H9 (cell line): ENCODE measurements around the gene UBXN11. TPM values are rescaled to one million over a fixed set of nuclear protein-coding genes. Genes with fewer than 3 reads are reported as not detected.

ENCODE experiments used
- DNase-seq: peaks from one replicate; pipeline ENCODE4 v3.0.0-alpha.2; 2017
- H2AFZ ChIP-seq: one replicate; pipeline ENCODE4 v1.6.1; 2013; ENCODE audit warnings: mild to moderate bottlenecking, low read length, control low read depth, moderate library complexity
- H2AK5ac ChIP-seq: 2 replicates; pipeline ENCODE4 v1.6.1; 2013; ENCODE audit warnings: low read length, control low read depth, mixed read lengths; ENCODE audit not compliant: insufficient read length
- H2BK120ac ChIP-seq: one replicate; pipeline ENCODE4 v1.6.1; 2013; ENCODE audit warnings: low read depth, mild to moderate bottlenecking, low read length, control low read depth, inconsistent platforms; ENCODE audit not compliant: poor library complexity, severe bottlenecking
- H2BK12ac ChIP-seq: 2 replicates; pipeline ENCODE4 v1.6.1; 2013; ENCODE audit warnings: low read length, control low read depth, mixed read lengths, low read depth; ENCODE audit not compliant: insufficient read length
- H2BK15ac ChIP-seq: 2 replicates; pipeline ENCODE4 v1.6.1; 2013; ENCODE audit warnings: low read depth, low read length, control low read depth
- H2BK20ac ChIP-seq: one replicate; pipeline ENCODE4 v1.6.1; 2013; ENCODE audit warnings: low read depth, mild to moderate bottlenecking, low read length, control low read depth, inconsistent platforms; ENCODE audit not compliant: poor library complexity, severe bottlenecking
- H2BK5ac ChIP-seq: 2 replicates; pipeline ENCODE4 v1.6.1; 2013; ENCODE audit warnings: low read length, control low read depth, mixed read lengths; ENCODE audit not compliant: insufficient read length
- H3K14ac ChIP-seq: 2 replicates; pipeline ENCODE4 v1.6.1; 2013; ENCODE audit warnings: low read length, control low read depth; ENCODE audit not compliant: insufficient read depth
- H3K18ac ChIP-seq: 2 replicates; pipeline ENCODE4 v1.6.1; 2013; ENCODE audit warnings: low read depth, mild to moderate bottlenecking, mixed read lengths, low read length, control low read depth; ENCODE audit not compliant: insufficient read length
- H3K23ac ChIP-seq: 2 replicates; pipeline ENCODE4 v1.6.1; 2013; ENCODE audit warnings: low read length, control low read depth, mixed read lengths, low read depth; ENCODE audit not compliant: insufficient read length
- H3K23me2 ChIP-seq: 2 replicates; pipeline ENCODE4 v1.6.1; 2013; ENCODE audit warnings: low read depth, mild to moderate bottlenecking, mixed read lengths, low read length, control low read depth; ENCODE audit not compliant: insufficient read length, poor library complexity, severe bottlenecking
- H3K27ac ChIP-seq: 2 replicates; pipeline ENCODE4 v1.5.1; 2013; ENCODE audit warnings: low read length, control low read depth, mixed read lengths, low read depth; ENCODE audit not compliant: insufficient read length
- H3K27me3 ChIP-seq: 2 replicates; pipeline ENCODE4 v1.6.1; 2013; ENCODE audit warnings: low read length, control low read depth, inconsistent platforms; ENCODE audit not compliant: insufficient read depth
- H3K4ac ChIP-seq: 2 replicates; pipeline ENCODE4 v1.6.1; 2013; ENCODE audit warnings: low read depth, mild to moderate bottlenecking, control low read depth, inconsistent platforms, low read length, moderate library complexity
- H3K4me1 ChIP-seq: 2 replicates; pipeline ENCODE4 v1.6.1; 2013; ENCODE audit warnings: low read length, control low read depth, inconsistent platforms; ENCODE audit not compliant: insufficient read depth
- H3K4me2 ChIP-seq: 2 replicates; pipeline ENCODE4 v1.6.1; 2013; ENCODE audit warnings: low read length, control low read depth, mixed read lengths; ENCODE audit not compliant: insufficient read length, insufficient read depth
- H3K56ac ChIP-seq: 2 replicates; pipeline ENCODE4 v1.6.1; 2013; ENCODE audit warnings: low read depth, mild to moderate bottlenecking, mixed read lengths, low read length, control low read depth; ENCODE audit not compliant: insufficient read length
- H3K79me1 ChIP-seq: 2 replicates; pipeline ENCODE4 v1.6.1; 2013; ENCODE audit warnings: low read depth, mild to moderate bottlenecking, moderate library complexity, low read length, control low read depth, inconsistent platforms; ENCODE audit not compliant: insufficient read depth, poor library complexity, severe bottlenecking
- H3K79me2 ChIP-seq: 2 replicates; pipeline ENCODE4 v1.6.1; 2013; ENCODE audit warnings: low read length, control low read depth, inconsistent platforms; ENCODE audit not compliant: insufficient read depth
- H3K9ac ChIP-seq: 2 replicates; pipeline ENCODE4 v1.6.1; 2013; ENCODE audit warnings: low read length, control low read depth, mixed read lengths; ENCODE audit not compliant: insufficient read length; ENCODE audit errors: extremely low read depth
- H3K9me3 ChIP-seq: one replicate; pipeline ENCODE4 v1.6.1; 2013; ENCODE audit warnings: low read depth, low read length, inconsistent platforms; ENCODE audit not compliant: control insufficient read depth
- H3T11ph ChIP-seq: one replicate; pipeline ENCODE4 v1.6.1; 2013; ENCODE audit warnings: mild to moderate bottlenecking, low read length, control low read depth, inconsistent platforms
- H4K20me1 ChIP-seq: one replicate; pipeline ENCODE4 v1.6.1; 2013; ENCODE audit not compliant: control insufficient read depth, insufficient read length, insufficient read depth
- H4K5ac ChIP-seq: 2 replicates; pipeline ENCODE4 v1.6.1; 2013; ENCODE audit warnings: low read depth, mild to moderate bottlenecking, mixed read lengths, low read length, control low read depth; ENCODE audit not compliant: insufficient read length
- H4K8ac ChIP-seq: replicated peaks from 2 replicates; pipeline ENCODE4 v1.6.1; 2013; ENCODE audit warnings: low read length, control low read depth, mixed read lengths, low read depth; ENCODE audit not compliant: insufficient read length
- H4K91ac ChIP-seq: 2 replicates; pipeline ENCODE4 v1.6.1; 2013; ENCODE audit warnings: low read depth, mild to moderate bottlenecking, moderate library complexity, mixed read lengths, low read length, control low read depth; ENCODE audit not compliant: insufficient read length
- H3K27ac Mint-ChIP-seq, 3 experiments: 2 replicates in 2 of 3; 3 replicates in 1 of 3; pipeline ENCODE4 v1.8.0; 2020 to 2021; ENCODE audit warnings: mixed read lengths in 3 of 3, mild to moderate bottlenecking in 1 of 3, moderate library complexity in 1 of 3
- H3K27me3 Mint-ChIP-seq: 2 replicates; pipeline ENCODE4 v1.8.0; 2021; ENCODE audit warnings: low read depth, mild to moderate bottlenecking, moderate library complexity, mixed read lengths
- H3K36me3 Mint-ChIP-seq, 3 experiments: 2 replicates in 2 of 3; 3 replicates in 1 of 3; pipeline ENCODE4 v1.8.0; 2020 to 2021; ENCODE audit warnings: low read depth in 3 of 3, mixed read lengths in 3 of 3; ENCODE audit not compliant: insufficient read depth in 1 of 3
- H3K4me1 Mint-ChIP-seq, 2 experiments: 2 replicates each; pipeline ENCODE4 v1.8.0; 2020; ENCODE audit warnings: mixed read lengths in 2 of 2
- H3K4me3 Mint-ChIP-seq, 2 experiments: 2 replicates in 1 of 2; 3 replicates in 1 of 2; pipeline ENCODE4 v1.8.0; 2020 to 2021; ENCODE audit warnings: mild to moderate bottlenecking in 2 of 2, mixed read lengths in 2 of 2, moderate library complexity in 1 of 2
- H3K9me3 Mint-ChIP-seq, 2 experiments: 2 replicates in 1 of 2; 3 replicates in 1 of 2; pipeline ENCODE4 v1.8.0; 2020; ENCODE audit warnings: mild to moderate bottlenecking in 2 of 2, mixed read lengths in 2 of 2, moderate library complexity in 1 of 2
- whole genome bisulfite sequencing: extraction: QIAGEN DNeasy Blood & Tissue Kit; methylation state at CpG from one replicate; pipeline ENCODE4 v1.1.7; 2013; ENCODE audit warnings: missing lambda C conversion rate, low lambda C conversion rate, mixed read lengths; ENCODE audit not compliant: insufficient read length; ENCODE audit errors: extremely low coverage; 5-methylcytosine and 5-hydroxymethylcytosine counted together
- total RNA-seq: library from RNA; stranded (reverse); gene quantifications from 2 replicates; pipeline ENCODE4 v1.2.1, GENCODE V29; 2021
- TF ChIP-seq, protein P1 (sequence below): fragments of 200-600 bp; sonication (generic); conservative IDR thresholded peaks from 3 replicates; pipeline ENCODE4 v1.8.0; 2021; ENCODE audit warnings: antibody characterized with exemption, mild to moderate bottlenecking

Gene UBXN11
- total RNA-seq, 1 experiment from 2014 or later = 13.7 TPM

DNA sequence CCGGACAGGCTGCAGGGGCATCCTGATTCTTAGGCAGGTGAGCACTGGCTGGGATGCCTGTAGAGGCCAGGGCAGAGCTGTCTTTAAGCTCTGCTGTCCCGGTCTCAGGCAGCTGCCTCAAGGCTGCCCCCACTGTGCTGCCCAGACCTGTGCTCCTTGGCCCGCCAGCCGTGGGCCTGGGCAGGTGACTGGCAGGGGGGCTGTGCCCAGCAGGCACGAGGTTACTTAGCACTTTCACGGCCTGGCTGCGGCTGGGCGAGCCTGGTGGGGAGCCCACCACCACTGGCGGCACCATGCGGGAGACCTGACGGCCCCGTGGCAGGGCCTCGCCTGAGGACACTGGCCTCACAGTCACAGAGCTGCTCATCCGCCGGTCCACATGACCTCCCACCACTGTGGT lies 39.3 kb upstream of the UBXN11 start:
- Mint-ChIP-seq H3K27ac (no peak overlapping the region), H3K4me1 (peaks cover 12 to 13% of the 10 kb centered on the region in 2 experiments), H3K27me3 (peaks cover 5% of the 10 kb centered on the region), H3K9me3 (no peaks in the 10 kb centered on the region), H3K4me3 (no peak overlapping the region), H3K36me3 (no peaks in the 10 kb centered on the region; a peak in 2 of 7 replicates)
- Histone ChIP-seq H3K4me1 (peaks cover 3% of the 10 kb centered on the region; the same call in 1 of the 2 replicates), H3K23me2 (no peaks in the 10 kb centered on the region), H4K8ac (no peak overlapping the region), H4K91ac (no peak overlapping the region), H2AFZ (no peak overlapping the region), H3K27me3 (no peaks in the 10 kb centered on the region), H3K9ac (no peak overlapping the region), H4K5ac (no peak overlapping the region), H2AK5ac (no peak overlapping the region), H3K18ac (no peak overlapping the region), H3K56ac (no peak overlapping the region), H3K79me2 (no peaks in the 10 kb centered on the region), H2BK15ac (no peak overlapping the region), H3K14ac (no peak overlapping the region), H3K4me2 (no peak overlapping the region), H3K79me1 (no peaks in the 10 kb centered on the region), H3K27ac (no peak overlapping the region), H3K9me3 (no peaks in the 10 kb centered on the region), H2BK20ac (no peak overlapping the region), H3K4ac (no peak overlapping the region), H4K20me1 (no peaks in the 10 kb centered on the region), H2BK12ac (no peak overlapping the region), H3K23ac (no peak overlapping the region), H2BK5ac (no peak overlapping the region), H3T11ph (no peak overlapping the region), H2BK120ac (no peak overlapping the region)
- peak; percentile 30 for DNase-seq
- TF ChIP-seq, protein P1, sequence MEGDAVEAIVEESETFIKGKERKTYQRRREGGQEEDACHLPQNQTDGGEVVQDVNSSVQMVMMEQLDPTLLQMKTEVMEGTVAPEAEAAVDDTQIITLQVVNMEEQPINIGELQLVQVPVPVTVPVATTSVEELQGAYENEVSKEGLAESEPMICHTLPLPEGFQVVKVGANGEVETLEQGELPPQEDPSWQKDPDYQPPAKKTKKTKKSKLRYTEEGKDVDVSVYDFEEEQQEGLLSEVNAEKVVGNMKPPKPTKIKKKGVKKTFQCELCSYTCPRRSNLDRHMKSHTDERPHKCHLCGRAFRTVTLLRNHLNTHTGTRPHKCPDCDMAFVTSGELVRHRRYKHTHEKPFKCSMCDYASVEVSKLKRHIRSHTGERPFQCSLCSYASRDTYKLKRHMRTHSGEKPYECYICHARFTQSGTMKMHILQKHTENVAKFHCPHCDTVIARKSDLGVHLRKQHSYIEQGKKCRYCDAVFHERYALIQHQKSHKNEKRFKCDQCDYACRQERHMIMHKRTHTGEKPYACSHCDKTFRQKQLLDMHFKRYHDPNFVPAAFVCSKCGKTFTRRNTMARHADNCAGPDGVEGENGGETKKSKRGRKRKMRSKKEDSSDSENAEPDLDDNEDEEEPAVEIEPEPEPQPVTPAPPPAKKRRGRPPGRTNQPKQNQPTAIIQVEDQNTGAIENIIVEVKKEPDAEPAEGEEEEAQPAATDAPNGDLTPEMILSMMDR = no peak
- no CpG with 5 or more reads among the region's 15 CpGs for WGBS
